HepG2 (cell line): ENCODE measurements around the gene PNLDC1. TPM values are rescaled to one million over a fixed set of nuclear protein-coding genes. Genes with fewer than 3 reads are reported as not detected.

ENCODE experiments used
- HDAC2 ChIP-seq: sonication (generic); formaldehyde crosslinking; IDR thresholded peaks from 2 replicates; pipeline ENCODE4 v1.4.0; 2020; ENCODE audit warnings: missing genetic modification reagents
- HIC2 ChIP-seq: sonication (generic); formaldehyde crosslinking; IDR thresholded peaks from 2 replicates; pipeline ENCODE4 v1.9.0; 2022; ENCODE audit warnings: low read depth, missing genetic modification reagents
- LCORL ChIP-seq, 2 experiments: fragments of 450-650 bp in 1 of 2; sonication (generic) in 1 of 2; formaldehyde crosslinking in 1 of 2; IDR thresholded peaks; 2 replicates each; pipeline versions ENCODE4 v1.5.0 to v1.6.1; 2017 to 2020; ENCODE audit warnings: antibody characterized with exemption in 1 of 2, missing genetic modification reagents in 1 of 2
- POLR2AphosphoS5 ChIP-seq: IDR thresholded peaks from 2 replicates; pipeline ENCODE4 v1.6.1; 2012; ENCODE audit warnings: low read depth, low read length
- RAD51 ChIP-seq: fragments of 450-650 bp; IDR thresholded peaks from 2 replicates; pipeline ENCODE4 v1.6.1; 2016; ENCODE audit warnings: borderline replicate concordance
- TBL1XR1 ChIP-seq: fragments of 150-350 bp; IDR thresholded peaks from 2 replicates; pipeline ENCODE4 v1.6.1; 2014; ENCODE audit warnings: borderline replicate concordance, low read length; ENCODE audit not compliant: partially characterized antibody
- TERF1 ChIP-seq: sonication (generic); formaldehyde crosslinking; IDR thresholded peaks from 2 replicates; pipeline ENCODE4 v1.8.0; 2022; ENCODE audit warnings: mild to moderate bottlenecking, missing genetic modification reagents, moderate library complexity
- THAP11 ChIP-seq: IDR thresholded peaks from 2 replicates; pipeline ENCODE4 v1.6.1; 2016; ENCODE audit warnings: missing biosample characterization, missing genetic modification reagents
- ZBTB3 ChIP-seq: sonication (generic); formaldehyde crosslinking; IDR thresholded peaks from 2 replicates; pipeline ENCODE4 v1.4.0; 2020; ENCODE audit warnings: low read depth, mild to moderate bottlenecking, moderate library complexity, missing genetic modification reagents, borderline replicate concordance
- ZMAT3 ChIP-seq: sonication (generic); formaldehyde crosslinking; conservative IDR thresholded peaks from 2 replicates; pipeline ENCODE4 v1.7.0; 2021; ENCODE audit warnings: missing genetic modification reagents
- ZNF275 ChIP-seq: sonication (generic); formaldehyde crosslinking; IDR thresholded peaks from 2 replicates; pipeline ENCODE4 v1.8.0; 2022; ENCODE audit warnings: missing genetic modification reagents, mild to moderate bottlenecking, inconsistent platforms, borderline replicate concordance
- ZNF451 ChIP-seq: sonication (generic); formaldehyde crosslinking; IDR thresholded peaks from 2 replicates; pipeline ENCODE4 v1.5.0; 2020; ENCODE audit warnings: mild to moderate bottlenecking, missing genetic modification reagents
- polyA plus RNA-seq, 8 experiments: library from polyadenylated mRNA; depleted of rRNA in 3 of 8; stranded (reverse) in 7 of 8; unstranded in 1 of 8; fragments of >200 nt; fragmentation: Illumina TruSeq in 4 of 8; extraction: Trizol in 4 of 8; gene quantifications; 2 replicates each; pipeline versions ENCODE4 v1.2.1 to v1.2.3, GENCODE V29; 2011 to 2016; ENCODE audit warnings: low read depth in 4 of 8, missing spikeins in 1 of 8, mixed read lengths in 1 of 8; ENCODE audit not compliant: insufficient read depth in 1 of 8
- total RNA-seq, 5 experiments: library from RNA; depleted of rRNA; stranded (reverse); fragments of >200 nt; fragmentation: Illumina TruSeq; extraction: Trizol; gene quantifications; 2 replicates each; pipeline ENCODE4 v1.2.3, GENCODE V29; 2016; ENCODE audit warnings: low read depth in 1 of 5
- TF ChIP-seq, protein P1 (sequence below): sonication (generic); formaldehyde crosslinking; conservative IDR thresholded peaks from 2 replicates; pipeline ENCODE4 v1.4.0; 2020; ENCODE audit warnings: missing genetic modification reagents
- TF ChIP-seq, protein P2 (sequence below): sonication (generic); formaldehyde crosslinking; conservative IDR thresholded peaks from 2 replicates; pipeline ENCODE4 v1.8.1; 2023; ENCODE audit warnings: missing genetic modification reagents
- TF ChIP-seq, protein P3 (sequence below): sonication (generic); formaldehyde crosslinking; IDR thresholded peaks from 2 replicates; pipeline ENCODE4 v1.4.0; 2020; ENCODE audit warnings: mild to moderate bottlenecking, missing genetic modification reagents
- TF ChIP-seq, protein P4 (sequence below): sonication (generic); formaldehyde crosslinking; conservative IDR thresholded peaks from 2 replicates; pipeline ENCODE4 v1.8.0; 2022; ENCODE audit warnings: mild to moderate bottlenecking, moderate library complexity, missing genetic modification reagents

Gene PNLDC1
- total and polyA plus RNA-seq, 2 of the 13 experiments (the other 11 are each of a cell fraction or from before 2014, with no cell fraction given) = not detected

DNA sequence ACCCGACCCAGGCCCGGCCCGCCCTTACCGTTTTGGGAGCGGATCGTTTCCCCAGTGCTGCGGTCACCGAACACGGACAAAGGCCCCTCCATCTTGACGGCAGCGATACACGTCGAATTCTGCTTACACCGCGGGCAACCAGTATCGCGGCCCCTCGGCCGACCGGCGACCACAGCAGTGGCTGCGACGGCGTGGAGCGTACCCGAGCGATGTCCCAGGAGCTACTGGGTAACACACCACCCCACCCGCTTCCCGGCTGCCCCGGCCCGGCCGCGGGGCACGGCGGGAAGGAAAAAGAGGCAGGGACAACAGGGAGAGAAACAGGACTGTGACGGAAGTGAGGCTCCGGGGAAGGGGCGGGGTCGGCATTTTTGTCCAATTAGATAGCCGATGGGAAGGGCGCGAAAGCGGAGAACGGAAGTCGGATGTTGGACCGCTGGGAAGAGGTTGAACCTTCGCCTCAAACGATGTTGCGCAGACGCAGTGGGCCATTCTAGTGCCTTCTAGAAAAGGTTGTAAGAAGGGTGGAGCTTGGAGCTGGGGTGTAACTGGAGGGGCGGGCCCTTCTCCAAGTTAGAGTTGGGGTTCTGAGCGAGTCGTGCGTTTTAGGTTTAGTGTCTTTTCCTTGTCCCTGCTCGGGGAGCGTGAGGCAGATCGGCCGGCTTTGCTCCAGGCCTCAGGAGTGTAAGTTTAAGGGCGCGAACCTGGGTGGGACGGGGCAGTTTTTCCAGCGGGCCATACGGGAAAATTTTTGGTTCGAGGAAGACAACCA is 10.5 kb upstream of the PNLDC1 start, which contains the start of gene TCP1 (continued):
- no peak for TF ChIP-seq TBL1XR1
- TF ChIP-seq LCORL (IDR thresholded peaks at IDR 0.05) = no peak
- TF ChIP-seq LCORL (CRISPR knock-in tag; IDR thresholded peaks at IDR 0.05) = peak; percentile 87
- peak; percentile 73; the same call in 1 of the 2 replicates for TF ChIP-seq HDAC2 (CRISPR knock-in tag)
- TF ChIP-seq, protein P1, sequence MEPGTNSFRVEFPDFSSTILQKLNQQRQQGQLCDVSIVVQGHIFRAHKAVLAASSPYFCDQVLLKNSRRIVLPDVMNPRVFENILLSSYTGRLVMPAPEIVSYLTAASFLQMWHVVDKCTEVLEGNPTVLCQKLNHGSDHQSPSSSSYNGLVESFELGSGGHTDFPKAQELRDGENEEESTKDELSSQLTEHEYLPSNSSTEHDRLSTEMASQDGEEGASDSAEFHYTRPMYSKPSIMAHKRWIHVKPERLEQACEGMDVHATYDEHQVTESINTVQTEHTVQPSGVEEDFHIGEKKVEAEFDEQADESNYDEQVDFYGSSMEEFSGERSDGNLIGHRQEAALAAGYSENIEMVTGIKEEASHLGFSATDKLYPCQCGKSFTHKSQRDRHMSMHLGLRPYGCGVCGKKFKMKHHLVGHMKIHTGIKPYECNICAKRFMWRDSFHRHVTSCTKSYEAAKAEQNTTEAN (CRISPR knock-in tag) = no peak
- TF ChIP-seq THAP11 (CRISPR knock-in tag) = peak; percentile 92
- TF ChIP-seq ZNF275 (CRISPR knock-in tag) = no peak
- no peak for TF ChIP-seq TERF1 (CRISPR knock-in tag)
- no peak for TF ChIP-seq HIC2
- TF ChIP-seq, protein P2, sequence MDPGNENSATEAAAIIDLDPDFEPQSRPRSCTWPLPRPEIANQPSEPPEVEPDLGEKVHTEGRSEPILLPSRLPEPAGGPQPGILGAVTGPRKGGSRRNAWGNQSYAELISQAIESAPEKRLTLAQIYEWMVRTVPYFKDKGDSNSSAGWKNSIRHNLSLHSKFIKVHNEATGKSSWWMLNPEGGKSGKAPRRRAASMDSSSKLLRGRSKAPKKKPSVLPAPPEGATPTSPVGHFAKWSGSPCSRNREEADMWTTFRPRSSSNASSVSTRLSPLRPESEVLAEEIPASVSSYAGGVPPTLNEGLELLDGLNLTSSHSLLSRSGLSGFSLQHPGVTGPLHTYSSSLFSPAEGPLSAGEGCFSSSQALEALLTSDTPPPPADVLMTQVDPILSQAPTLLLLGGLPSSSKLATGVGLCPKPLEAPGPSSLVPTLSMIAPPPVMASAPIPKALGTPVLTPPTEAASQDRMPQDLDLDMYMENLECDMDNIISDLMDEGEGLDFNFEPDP (CRISPR knock-in tag) = 0 out of 2 replicates have a peak, but pooled peaks have one; percentile 77
- peak; percentile 66; the same call in 1 of the 2 replicates for TF ChIP-seq ZNF451 (CRISPR knock-in tag)
- no peak; the same call in 1 of the 2 replicates for TF ChIP-seq ZBTB3 (CRISPR knock-in tag)
- TF ChIP-seq, protein P3, sequence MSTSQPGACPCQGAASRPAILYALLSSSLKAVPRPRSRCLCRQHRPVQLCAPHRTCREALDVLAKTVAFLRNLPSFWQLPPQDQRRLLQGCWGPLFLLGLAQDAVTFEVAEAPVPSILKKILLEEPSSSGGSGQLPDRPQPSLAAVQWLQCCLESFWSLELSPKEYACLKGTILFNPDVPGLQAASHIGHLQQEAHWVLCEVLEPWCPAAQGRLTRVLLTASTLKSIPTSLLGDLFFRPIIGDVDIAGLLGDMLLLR (CRISPR knock-in tag) = peak; percentile 70
- TF ChIP-seq POLR2AphosphoS5 = peak; percentile 94
- TF ChIP-seq ZMAT3 = peak; percentile 24; the same call in 1 of the 2 replicates
- TF ChIP-seq RAD51 = no peak
- TF ChIP-seq, protein P4, sequence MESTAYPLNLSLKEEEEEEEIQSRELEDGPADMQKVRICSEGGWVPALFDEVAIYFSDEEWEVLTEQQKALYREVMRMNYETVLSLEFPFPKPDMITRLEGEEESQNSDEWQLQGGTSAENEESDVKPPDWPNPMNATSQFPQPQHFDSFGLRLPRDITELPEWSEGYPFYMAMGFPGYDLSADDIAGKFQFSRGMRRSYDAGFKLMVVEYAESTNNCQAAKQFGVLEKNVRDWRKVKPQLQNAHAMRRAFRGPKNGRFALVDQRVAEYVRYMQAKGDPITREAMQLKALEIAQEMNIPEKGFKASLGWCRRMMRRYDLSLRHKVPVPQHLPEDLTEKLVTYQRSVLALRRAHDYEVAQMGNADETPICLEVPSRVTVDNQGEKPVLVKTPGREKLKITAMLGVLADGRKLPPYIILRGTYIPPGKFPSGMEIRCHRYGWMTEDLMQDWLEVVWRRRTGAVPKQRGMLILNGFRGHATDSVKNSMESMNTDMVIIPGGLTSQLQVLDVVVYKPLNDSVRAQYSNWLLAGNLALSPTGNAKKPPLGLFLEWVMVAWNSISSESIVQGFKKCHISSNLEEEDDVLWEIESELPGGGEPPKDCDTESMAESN (CRISPR knock-in tag) = peak; percentile 54; the same call in 1 of the 2 replicates
